ENCODE data around the gene VKORC1L1.
"Not testable (repeated sequence)": the region's sequence is repeated elsewhere in the genome, so short reads cannot be mapped to it uniquely, and the experiment has no call there.

Gene VKORC1L1

DNA sequence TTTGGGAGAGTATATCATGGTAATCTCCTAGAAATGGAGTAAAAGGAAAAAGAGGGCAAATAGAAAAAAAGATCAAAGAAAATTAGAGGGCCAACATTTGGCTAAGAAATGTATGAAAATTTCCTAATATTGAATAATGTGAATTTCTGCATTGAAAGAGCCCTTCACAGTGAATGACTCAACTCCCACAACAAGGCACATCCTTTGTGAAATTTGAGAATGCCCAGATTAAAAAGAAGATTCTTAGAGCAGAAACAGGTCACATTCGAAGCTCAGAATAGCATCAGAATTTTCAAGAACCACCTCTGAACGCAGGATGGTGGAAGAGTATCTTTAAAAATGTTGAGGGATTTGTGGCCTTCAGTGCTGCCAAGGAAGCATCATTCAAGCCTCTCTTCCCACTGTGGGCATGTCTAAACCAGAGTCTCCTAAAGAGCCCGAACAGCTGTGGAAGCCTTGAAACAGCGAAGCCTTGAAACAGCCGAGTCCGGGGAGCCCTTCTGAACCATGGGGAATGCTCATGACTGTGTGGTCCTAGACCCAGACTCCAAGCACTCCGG is 65.5 kb downstream of the VKORC1L1 start:
- DNase-seq (ENCODE audit: low spot score) = no peak

DNA sequence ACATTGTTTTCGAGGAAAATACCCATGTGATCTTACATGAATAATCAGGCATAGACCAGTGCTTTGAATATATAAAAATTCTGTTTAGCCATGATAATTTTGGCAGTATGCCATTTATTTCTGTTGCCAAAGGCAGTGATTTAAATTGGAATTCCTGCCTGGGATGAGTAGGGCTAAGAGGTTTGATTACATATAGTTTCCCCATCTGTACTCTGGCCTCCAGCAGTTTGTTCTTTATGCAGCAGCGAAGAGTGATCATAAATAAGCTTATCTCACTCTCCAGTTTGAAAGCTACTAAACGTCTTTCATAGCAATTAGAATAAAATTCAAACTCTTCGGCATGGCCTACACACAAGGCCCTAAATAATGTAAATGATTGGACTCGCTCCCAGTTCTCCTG is 72.9 kb downstream of the VKORC1L1 start:
- not testable (repeated sequence) for DNase-seq (ENCODE audit: low spot score)

DNA sequence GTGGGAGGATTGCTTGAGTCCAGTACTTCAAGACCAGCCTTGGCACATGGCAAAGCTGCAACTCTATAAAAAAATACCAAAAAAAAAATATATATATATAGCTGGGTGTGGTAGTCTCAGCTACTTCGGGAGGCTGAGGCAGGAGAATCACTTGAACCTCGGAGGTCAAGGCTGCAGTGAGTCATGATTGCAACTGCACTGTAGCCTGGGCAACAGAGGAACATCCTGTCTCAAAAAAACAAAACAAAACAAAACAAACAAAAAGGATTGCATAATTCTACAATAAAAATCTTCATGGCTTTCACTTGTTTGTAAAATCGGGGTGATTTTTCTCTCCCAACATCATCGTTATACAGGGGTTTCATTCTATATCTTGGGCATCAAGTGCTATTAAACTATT is 74.0 kb downstream of the VKORC1L1 start:
- no peak for DNase-seq (ENCODE audit: low spot score)

DNA sequence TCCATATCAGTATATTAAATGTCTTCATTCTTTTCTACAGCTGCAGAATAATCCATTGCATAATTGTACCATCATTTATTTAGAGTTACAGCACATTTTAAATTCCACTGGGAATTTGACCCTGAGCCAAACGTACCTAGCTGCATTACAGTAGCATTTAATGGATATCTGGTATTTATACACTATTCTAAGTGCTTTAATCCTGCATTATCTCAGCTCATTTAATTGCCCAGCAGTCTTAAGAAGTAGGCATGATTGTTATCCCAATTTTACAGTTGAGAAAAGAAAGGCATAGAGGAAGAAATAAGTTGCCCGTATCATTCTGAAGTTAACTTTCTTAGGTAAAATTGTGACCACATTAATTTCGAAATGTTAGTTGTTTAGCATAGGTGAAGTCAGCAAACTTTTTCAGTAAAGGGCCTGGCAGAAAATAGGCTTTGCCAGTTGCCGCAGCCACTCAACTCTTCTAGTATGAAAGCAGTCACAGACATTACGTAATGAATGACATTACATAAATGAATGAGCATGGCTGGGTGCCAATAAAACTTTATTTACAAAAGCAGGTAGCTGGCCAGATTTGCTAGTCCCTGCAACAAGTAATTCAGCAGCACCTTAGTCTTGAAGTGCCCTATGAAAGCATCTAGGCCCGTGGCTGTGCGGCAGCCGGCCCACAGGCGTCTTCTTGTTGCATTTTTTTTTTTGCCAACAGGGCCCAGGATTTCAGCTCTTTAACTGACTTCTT is 79.1 kb downstream of the VKORC1L1 start:
- DNase-seq (ENCODE audit: low spot score) = no peak

DNA sequence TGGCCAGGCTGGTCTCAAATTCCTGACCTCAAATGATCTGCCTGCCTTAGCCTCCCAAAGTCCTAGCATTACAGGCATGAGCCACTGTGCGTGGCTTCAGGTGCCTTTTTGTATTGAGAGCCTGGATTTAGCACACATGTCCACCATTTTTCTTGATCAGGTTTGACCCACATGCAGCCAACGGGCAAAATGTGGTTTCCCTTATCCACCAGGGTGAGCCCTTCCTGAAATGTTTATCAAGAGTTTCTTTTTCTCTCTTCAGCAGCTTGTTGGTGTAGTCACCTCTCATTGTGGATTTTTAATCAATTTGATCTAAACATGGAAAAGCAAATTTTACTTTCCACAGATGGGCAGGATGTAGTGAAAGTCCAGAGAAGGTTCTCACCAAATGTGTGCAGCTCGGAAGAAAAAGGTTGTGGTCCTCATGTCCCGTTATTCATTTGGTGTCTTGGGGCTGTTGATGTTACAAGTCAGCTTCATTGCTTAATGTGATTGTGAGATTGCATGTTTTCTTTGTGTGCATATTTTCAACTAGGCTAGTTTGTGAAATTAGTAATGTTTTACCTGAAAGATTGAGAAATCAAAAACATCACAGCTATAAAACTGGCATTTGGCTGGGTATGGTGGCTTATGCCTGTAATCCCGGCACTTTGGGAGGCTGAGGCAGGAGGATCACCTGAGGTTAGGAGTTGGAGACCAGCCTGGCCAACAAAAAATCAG is 80.3 kb downstream of the VKORC1L1 start:
- DNase-seq (ENCODE audit: low spot score) = no peak

DNA sequence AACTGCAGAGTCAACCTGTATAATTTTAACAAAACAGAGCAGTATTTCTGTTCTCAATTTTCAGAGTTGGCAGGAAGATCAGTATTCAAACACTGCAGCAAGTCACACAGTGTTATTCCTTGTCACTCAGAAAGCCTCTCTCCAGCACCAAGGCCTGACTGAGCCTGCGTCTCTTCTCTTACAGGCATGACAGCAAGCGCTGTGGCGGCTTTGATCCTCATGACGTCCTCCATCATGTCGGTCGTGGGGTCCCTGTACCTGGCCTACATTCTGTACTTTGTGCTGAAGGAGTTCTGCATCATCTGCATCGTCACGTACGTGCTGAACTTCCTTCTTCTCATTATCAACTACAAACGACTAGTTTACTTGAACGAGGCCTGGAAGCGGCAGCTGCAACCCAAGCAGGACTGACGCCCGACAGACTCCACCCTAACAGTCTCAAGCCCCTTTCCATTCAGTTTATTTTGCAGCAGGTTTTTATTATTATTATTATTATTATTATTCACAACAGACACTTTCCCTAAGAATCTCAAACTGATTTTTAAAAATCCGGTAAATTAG is 81.1 kb downstream of the VKORC1L1 start:
- DNase-seq (ENCODE audit: low spot score) = no peak

DNA sequence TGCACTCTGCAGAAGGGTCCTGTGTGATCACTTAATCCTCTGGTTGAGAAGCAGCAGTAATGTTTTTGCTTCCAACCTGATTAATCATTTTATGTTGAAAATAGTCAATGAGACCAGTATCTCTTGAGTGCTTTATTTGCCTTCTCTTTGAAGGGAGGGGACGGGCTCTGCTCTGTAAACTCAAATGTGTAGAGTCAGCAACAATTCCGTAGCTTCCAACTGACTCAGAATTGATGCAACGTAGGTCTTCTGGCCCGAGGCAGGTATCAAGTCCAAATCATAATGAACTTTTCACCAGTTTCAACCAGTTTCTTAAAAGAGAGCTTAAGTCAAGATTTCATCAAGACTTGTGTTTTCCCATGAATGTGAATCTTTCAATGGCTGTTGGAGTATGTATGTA is 82.8 kb downstream of the VKORC1L1 start:
- DNase-seq (ENCODE audit: low spot score) = no peak

DNA sequence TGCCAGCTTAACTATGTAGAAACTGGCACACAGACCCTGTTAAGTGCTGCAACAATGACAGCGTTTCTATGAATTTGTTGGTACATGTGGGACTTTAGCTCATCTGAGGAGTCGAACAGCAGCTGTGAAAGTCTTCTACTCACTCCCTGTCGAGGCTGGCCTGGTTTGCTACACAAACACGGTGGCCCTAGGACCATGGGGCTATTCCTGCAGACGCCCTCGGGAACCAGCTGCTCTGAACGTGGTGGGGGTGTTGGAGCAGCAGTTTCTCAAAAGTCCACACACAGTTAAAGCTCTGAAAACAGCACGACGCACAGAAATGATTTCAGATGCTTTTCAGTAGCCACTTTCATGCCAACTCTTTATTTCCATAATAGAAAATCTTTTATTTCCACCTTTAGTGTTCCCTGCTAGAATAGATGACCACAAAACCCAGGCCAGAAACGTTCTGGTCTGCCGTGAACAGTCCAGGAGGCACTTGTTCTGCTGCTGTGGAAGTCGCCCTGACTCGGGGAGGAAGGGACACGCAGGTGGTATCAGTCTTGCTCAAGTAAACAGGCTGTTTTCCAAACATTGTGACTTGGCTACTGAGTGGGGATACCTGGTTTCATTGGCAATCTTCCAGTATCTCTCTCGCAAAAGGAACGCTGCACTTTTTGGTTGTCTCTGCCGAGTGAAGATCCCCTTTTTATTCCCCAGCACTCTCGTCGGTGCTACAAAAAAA is 87.6 kb downstream of the VKORC1L1 start:
- no peak for DNase-seq (ENCODE audit: low spot score)

DNA sequence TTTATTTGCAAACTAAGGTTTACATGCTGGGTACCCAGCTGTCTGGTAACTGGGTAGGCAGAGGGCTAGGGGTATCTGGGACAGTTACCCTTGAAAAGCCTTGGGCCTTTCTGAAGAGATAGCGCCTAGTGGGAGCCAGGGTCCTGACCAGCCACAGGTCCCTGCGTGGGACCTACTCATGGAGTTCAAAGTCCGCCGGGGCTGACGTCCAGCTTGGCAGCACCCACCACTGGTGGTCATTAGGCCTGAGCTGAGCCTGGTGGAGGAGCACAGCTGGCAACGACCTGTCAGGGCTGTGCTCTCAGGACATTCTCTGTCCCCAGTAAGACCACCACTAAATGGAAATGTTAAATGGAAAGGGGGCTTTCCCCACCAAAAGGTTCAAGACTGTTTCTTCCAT is 89.2 kb downstream of the VKORC1L1 start:
- DNase-seq (ENCODE audit: low spot score) = no peak

DNA sequence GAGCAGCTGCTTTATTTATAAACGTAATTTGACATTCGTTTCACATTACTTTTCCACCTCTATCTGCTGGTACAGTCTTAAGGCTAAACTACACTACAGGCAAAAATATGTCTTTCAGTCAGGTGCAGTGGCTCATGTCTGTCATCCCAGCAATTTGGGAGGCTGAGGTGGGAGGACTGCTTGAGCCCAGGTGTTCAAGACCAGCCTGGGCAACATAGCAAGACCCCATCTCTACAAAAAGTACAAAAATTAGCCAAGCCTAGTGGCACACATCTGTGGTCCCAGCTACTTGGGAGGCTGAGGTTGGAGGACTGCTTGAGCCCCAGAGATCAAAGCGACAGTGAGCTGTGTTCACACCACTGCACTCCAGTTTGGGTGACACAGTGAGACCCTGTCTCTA is 91.8 kb downstream of the VKORC1L1 start:
- DNase-seq (ENCODE audit: low spot score) = not testable (repeated sequence)

DNA sequence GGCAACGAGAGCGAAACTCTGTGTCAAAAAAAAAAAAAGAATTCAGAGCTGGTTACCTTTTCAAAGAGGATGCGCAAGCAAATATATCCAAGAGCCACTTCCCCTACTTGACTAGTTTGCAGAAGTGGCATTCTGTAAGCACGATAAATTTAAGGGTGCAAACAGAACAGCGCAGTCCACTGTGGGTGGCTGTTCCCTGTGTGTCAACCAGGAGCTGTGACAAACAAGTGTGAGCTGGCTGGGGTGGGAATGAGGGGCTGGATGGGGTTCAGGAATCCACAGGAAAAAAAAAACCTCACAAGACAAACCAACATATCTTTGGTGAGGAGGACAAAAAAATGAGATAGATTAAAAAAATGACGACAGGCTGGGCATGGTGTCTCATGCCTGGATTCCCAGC is 93.3 kb downstream of the VKORC1L1 start:
- no peak for DNase-seq (ENCODE audit: low spot score)

DNA sequence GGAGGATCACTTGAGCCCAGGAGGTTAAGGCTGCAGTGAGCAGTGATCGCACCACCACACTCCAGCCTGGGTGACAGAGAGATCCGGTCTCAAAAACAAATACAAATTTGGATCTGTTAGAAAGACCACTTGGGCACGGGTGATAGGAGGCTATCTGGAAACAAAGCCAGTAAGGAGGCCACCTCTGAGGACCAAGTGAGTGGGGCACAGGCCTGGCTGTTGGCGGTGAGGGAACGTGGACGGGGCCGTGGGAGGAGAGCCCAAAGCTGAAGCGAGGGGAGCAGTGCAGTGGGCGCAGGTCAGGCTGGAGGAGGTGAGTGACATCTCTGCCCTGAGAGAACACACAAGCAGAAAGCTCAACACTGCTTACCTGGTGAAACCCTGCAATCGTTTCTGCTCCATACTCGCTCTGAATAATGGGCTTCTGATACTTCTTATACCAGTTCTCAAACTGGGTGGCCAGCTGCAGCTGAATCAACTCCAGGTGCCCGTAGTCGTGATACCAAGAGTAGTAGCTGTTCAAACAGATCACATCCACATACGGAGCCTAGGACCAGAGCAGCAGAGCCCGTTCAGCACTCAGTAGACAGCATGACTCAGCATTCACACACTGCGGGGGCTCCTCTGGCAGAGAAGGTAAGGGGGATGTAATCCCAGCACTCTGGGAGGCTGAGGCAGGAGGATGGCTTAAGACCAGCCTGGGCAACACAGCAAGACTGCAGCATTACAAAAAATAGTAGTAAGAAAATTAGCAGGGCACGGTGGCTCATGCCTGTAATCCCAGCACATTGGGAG is 94.7 kb downstream of the VKORC1L1 start:
- no peak for DNase-seq (ENCODE audit: low spot score)

DNA sequence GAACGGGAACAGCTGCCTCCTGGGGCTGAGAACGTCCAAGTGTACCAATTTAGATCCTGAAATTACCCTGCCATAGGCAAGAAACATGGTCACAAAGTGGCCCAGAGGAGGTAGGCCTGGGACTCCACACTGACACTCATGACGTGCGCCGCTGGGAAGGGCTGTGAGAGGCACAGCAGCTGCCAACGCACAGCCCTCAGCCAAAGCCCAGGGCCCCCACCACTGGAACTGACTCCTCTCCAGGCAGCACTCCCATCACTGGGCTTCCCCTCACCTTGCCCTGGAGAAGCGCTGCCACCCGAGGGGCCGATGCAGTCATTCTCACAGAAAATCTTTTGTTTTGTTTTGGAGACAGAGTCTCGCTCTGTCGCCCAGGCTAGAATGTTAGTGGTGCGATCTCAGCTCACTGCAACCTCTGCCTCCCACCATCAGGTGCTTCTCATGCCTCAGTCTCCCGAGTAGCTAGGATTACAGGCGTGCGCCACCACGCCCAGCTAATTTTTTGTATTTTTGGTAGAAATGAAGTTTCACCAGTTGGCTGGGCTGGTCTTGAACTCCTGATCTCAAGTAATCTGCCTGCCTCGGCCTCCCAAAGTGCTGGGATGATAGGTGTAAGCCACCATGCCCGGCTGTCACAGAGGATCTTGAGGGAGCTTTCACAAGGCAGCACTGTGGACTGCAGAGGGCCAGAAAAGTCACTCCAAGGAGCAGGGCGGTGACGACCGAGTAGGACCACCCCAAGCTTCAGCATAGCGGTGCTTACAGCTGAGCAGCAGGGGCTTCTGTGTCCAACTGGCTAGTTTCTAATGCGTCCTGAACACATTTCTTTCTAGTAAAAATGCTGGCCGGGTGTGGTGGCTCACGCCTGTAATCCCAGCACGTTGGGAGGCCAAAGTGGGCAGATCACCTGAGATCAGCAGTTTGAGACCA is 95.6 kb downstream of the VKORC1L1 start:
- no peak for DNase-seq (ENCODE audit: low spot score)

DNA sequence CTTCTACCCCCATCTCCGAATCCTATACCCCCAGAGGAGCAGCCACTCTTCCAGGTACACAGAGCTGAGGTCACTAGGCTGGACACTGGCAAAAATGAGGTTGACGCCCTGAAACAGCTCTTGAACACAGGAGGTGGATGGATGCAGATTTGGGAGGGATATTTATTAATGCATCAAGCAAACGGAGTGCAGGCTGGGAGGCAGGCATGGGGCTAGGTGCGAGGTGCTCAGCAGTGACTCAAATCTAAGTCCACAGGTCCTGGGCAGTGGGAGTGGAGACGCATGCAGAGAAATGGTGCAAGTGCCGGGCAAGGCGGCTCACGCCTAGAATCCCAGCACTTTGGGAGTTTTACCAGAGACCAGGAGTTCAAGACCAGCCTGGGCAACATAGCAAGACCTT is 98.1 kb downstream of the VKORC1L1 start:
- no peak for DNase-seq (ENCODE audit: low spot score)

DNA sequence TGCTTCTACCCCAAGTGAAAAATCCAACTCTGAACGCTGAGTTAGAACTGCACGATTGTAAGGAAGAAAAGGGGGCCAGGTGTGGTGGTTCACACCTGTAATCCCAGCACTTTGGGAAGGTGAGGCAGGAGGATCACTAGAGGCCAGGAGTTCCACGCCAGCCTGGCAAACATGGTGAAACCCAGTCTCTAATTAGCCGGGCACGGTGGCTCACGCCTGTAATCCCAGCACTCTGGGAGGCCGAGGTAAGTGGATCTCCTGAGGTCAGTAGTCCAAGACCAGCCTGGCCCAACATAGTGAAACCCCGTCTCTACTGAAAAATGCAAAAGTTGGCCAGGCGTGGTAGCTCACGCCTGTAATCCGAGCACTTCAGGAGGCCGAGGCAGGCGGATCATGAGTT is 100.1 kb downstream of the VKORC1L1 start:
- DNase-seq (ENCODE audit: low spot score) = no peak

DNA sequence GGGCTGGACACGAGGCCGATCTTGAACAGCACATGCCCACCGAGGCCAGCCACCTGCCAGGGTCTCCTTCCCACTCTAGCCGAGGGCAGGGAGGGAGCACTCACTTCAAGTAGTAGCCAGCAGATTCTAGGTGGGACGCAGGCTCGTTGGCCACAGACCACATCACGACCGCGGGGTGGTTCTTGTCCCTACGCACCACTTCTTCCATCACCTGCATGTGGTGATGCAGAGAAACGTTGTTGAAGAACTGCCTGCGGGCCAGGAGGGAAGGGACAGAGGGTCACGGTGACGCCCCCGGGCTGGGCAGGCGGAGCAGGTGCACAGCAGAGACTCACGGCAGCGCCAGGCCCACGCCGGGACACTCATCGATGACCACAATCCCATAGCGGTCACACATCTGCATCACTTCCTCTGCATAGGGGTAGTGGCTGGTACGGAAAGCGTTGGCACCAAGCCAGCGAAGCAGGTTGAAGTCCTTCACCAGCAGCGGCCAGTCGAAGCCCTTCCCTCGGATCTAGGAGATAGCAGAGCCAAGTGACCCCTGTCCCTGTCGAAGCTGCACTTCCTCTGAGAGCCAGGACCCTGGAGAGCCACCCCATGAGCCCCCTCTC is 101.4 kb downstream of the VKORC1L1 start:
- no peak for DNase-seq (ENCODE audit: low spot score)

DNA sequence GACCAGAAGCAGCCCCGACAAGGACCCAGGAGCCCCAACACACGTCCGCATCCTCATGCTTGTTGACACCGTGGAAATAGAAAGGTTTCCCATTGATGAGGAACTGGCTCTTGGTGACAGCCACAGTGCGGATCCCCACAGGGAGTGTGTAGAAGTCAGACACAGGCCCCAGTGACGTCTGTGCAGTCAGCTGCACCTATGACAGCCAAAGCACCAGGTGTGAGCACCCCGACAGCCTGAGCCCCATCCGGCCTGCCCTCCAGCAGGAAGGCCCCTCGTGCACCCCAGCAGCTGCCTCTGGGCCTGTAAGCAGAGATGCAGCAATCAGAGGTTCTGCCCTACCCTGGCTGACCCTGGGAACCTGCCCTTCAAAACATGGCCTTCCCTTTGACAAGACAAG is 102.0 kb downstream of the VKORC1L1 start:
- DNase-seq (ENCODE audit: low spot score) = no peak

DNA sequence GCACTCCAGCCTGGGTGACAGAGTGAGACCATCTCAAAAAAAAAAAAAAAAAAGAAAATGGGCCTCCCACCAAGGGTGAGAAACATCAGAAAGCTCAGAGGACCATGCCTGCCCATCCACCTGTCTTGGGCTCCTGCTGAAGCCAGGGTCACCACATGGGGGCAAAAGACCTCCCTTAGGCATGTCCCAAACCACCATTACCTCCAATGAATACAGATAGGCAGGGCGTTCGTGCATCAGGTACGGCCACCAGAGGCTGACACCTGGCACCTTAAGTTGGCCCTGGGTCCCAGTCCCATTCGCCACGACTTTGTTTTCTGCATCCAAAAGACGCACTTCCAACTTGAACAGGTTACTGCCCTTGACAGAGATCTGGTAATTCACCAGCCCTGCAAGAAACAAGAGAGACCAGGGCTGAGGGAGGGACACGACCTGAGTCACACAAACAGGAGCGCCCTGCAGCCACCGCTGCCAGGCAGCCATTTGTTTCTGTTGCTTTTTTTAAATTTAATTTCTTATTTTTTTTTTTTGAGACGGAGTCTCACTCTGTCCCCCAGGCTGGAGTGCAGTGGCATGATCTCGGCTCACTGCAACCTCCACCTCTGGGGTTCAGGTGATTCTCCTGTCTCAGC is 103.1 kb downstream of the VKORC1L1 start:
- DNase-seq (ENCODE audit: low spot score) = no peak

DNA sequence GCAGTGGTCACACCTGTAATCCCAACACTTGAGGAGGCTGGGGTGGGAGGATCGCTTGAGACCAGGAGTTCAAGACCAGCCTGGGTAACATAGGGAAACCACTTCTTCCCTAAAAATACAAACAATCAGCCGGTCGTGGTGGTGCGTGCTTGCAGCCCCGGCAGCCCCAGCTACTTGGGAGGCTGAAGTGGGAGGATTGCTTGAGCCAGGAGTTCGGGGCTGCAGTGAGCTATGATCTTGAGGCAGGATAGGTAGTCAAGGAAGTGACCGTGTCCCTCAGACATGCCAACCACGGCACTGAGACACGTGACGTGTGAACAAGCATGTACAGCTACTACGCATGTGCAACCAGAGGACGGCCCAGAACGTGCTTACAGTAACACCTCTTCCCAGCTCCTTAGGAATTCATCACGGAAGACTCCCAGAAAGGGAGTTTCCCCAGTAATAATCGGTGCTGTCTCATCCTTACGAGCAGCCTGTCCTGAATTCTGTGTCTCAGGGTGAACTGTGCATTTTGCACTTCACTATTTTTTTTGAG is 103.9 kb downstream of the VKORC1L1 start:
- DNase-seq (ENCODE audit: low spot score) = no peak
